ENCODE data around the gene ENO4. TPM values are rescaled to one million over a fixed set of nuclear protein-coding genes. Genes with fewer than 3 reads are reported as not detected.

The ENO4 gene
- polyA plus RNA-seq, 3 donors: not detected

DNA sequence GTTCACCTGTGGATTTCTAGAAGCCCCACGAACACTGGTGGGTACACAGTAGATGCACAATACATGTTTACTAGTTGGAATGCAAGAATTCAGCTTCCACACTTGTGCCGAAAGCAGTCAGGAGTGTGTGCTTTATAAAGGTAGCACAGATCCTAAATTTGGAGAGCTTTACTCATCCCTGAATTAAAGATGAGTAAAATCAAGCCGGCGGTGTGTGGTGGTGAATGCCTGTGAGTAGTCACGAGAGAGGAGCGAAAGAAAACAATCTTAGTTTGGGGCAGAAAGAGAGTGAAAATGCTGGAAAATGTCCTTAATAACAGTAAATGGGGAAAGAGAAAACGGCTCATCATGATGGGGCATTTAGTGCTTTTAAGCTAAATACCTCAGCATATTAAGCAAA lies 13.6 kb upstream of the ENO4 start:
- Histone ChIP-seq H4K20me1 (ENCODE audit: insufficient read depth, low read length) (no peaks in the 10 kb centered on the region), H3K79me2 (ENCODE audit: insufficient read depth, low read length) (no peaks in the 10 kb centered on the region), H3K9ac (ENCODE audit: insufficient read depth, low read length, poor library complexity, severe bottlenecking) (no peak overlapping the region), H2AFZ (ENCODE audit: insufficient read depth, low read depth, low read length, poor library complexity, severe bottlenecking) (no peak overlapping the region), H3K27me3 (ENCODE audit: control insufficient read depth in 2 of 2, insufficient read depth in 2 of 2, low read length in 2 of 2) (peaks cover 0 to 9% of the 10 kb centered on the region in 2 donors), H3K4me2 (replicated peaks; ENCODE audit: extremely low read depth, low read length, poor library complexity, severe bottlenecking) (no peak overlapping the region), H3K4me3 (replicated peaks in 1 of 3; ENCODE audit: low read depth in 2 of 3, low read length in 3 of 3) (no peak overlapping the region), H3K4me1 (ENCODE audit: control insufficient read depth in 1 of 2, insufficient read depth in 2 of 2, low read length in 2 of 2) (no peaks in the 10 kb centered on the region), H3K27ac (ENCODE audit: low read depth in 1 of 2, low read length in 2 of 2) (no peak overlapping the region), H3K9me3 (replicated peaks in 1 of 2; ENCODE audit: control insufficient read depth in 1 of 2, insufficient read depth in 1 of 2, low read length in 2 of 2) (no peaks in the 10 kb centered on the region), H3K36me3 (replicated peaks in 1 of 2; ENCODE audit: control insufficient read depth in 1 of 2, insufficient read depth in 2 of 2, low read length in 2 of 2) (no peaks in the 10 kb centered on the region)
- no peak for DNase-seq
- H3K36me3 Mint-ChIP-seq: no peaks in the 10 kb centered on the region
- WGBS (ENCODE audit: insufficient coverage): 85% methylated on average over 5 of the region's 7 CpGs
- no peaks in the 10 kb centered on the region for H3K9me3 Mint-ChIP-seq
- no peak overlapping the region for H3K27ac Mint-ChIP-seq
- TF ChIP-seq, protein P1, sequence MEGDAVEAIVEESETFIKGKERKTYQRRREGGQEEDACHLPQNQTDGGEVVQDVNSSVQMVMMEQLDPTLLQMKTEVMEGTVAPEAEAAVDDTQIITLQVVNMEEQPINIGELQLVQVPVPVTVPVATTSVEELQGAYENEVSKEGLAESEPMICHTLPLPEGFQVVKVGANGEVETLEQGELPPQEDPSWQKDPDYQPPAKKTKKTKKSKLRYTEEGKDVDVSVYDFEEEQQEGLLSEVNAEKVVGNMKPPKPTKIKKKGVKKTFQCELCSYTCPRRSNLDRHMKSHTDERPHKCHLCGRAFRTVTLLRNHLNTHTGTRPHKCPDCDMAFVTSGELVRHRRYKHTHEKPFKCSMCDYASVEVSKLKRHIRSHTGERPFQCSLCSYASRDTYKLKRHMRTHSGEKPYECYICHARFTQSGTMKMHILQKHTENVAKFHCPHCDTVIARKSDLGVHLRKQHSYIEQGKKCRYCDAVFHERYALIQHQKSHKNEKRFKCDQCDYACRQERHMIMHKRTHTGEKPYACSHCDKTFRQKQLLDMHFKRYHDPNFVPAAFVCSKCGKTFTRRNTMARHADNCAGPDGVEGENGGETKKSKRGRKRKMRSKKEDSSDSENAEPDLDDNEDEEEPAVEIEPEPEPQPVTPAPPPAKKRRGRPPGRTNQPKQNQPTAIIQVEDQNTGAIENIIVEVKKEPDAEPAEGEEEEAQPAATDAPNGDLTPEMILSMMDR (IDR thresholded peaks at IDR 0.05): no peak
- intact Hi-C loops (cut with micrococcal nuclease): no loop called here
- H3K4me1 Mint-ChIP-seq: peaks cover 2% of the 10 kb centered on the region
- peak overlapping the region in 1 of 2 donors; percentile 3 for H3K4me3 Mint-ChIP-seq
- peaks cover 6 to 9% (median 7%) of the 10 kb centered on the region in 3 donors for H3K27me3 Mint-ChIP-seq (ENCODE audit: low read depth in 3 of 3)

DNA sequence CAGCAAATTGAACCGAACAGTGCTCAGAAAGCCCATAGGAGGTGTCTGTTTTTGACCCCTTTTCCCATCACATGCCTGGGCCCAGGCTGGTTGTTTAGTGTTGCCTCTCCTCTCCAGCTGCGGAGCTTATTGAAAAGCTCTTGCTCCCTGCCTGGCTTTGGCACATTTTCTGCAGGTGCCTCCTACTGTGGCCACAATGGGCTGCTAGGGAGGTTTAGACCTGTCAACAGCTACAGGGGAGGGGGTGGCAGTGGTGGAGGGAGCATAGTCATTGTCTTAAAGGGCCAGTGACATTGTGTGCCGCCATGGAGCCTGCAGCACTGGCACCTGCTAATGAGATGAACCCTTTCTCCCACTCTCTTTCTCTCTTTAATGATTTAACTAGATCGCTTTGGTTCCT lies 13.2 kb upstream of the ENO4 start:
- intact Hi-C loops (cut with micrococcal nuclease): no loop called here
- Histone ChIP-seq H3K27ac (ENCODE audit: low read depth in 1 of 2, low read length in 2 of 2) (no peak overlapping the region), H3K4me3 (replicated peaks in 1 of 3; ENCODE audit: low read depth in 2 of 3, low read length in 3 of 3) (no peak overlapping the region), H3K4me1 (ENCODE audit: control insufficient read depth in 1 of 2, insufficient read depth in 2 of 2, low read length in 2 of 2) (no peaks in the 10 kb centered on the region), H3K36me3 (replicated peaks in 1 of 2; ENCODE audit: control insufficient read depth in 1 of 2, insufficient read depth in 2 of 2, low read length in 2 of 2) (no peaks in the 10 kb centered on the region), H2AFZ (ENCODE audit: insufficient read depth, low read depth, low read length, poor library complexity, severe bottlenecking) (no peak overlapping the region), H3K9me3 (replicated peaks in 1 of 2; ENCODE audit: control insufficient read depth in 1 of 2, insufficient read depth in 1 of 2, low read length in 2 of 2) (no peaks in the 10 kb centered on the region), H3K27me3 (ENCODE audit: control insufficient read depth in 2 of 2, insufficient read depth in 2 of 2, low read length in 2 of 2) (peaks cover 0 to 9% of the 10 kb centered on the region in 2 donors), H3K79me2 (ENCODE audit: insufficient read depth, low read length) (no peaks in the 10 kb centered on the region), H3K4me2 (replicated peaks; ENCODE audit: extremely low read depth, low read length, poor library complexity, severe bottlenecking) (no peak overlapping the region), H4K20me1 (ENCODE audit: insufficient read depth, low read length) (no peaks in the 10 kb centered on the region), H3K9ac (ENCODE audit: insufficient read depth, low read length, poor library complexity, severe bottlenecking) (no peak overlapping the region)
- no peaks in the 10 kb centered on the region for H3K36me3 Mint-ChIP-seq
- H3K27ac Mint-ChIP-seq: no peak overlapping the region
- TF ChIP-seq, protein P1 (IDR thresholded peaks at IDR 0.05): no peak
- H3K4me1 Mint-ChIP-seq: peaks cover 2% of the 10 kb centered on the region
- 100% methylated on average over 1 of the region's 4 CpGs for WGBS (ENCODE audit: insufficient coverage)
- DNase-seq: no peak
- H3K27me3 Mint-ChIP-seq (ENCODE audit: low read depth in 3 of 3): peaks cover 6 to 9% (median 7%) of the 10 kb centered on the region in 3 donors
- H3K4me3 Mint-ChIP-seq: no peak overlapping the region
- no peaks in the 10 kb centered on the region for H3K9me3 Mint-ChIP-seq
